OCI-LY3 (cell line): ENCODE measurements around the gene GPR137.

Source experiments
- EZH2phosphoT487 ChIP-seq: fragments of 200-600 bp; shearing (Covaris generic); IDR thresholded peaks from 2 replicates; pipeline ENCODE4 v1.6.1; 2018; ENCODE audit warnings: antibody characterized with exemption, mixed run types, low read depth
- TF ChIP-seq, protein P1 (sequence below): fragments of 200-600, 300-600 bp; sonication (generic); IDR thresholded peaks from 2 replicates; pipeline ENCODE4 v1.5.1; 2014; ENCODE audit warnings: antibody characterized with exemption, low read length, low read depth

- TF ChIP-seq, protein P1, sequence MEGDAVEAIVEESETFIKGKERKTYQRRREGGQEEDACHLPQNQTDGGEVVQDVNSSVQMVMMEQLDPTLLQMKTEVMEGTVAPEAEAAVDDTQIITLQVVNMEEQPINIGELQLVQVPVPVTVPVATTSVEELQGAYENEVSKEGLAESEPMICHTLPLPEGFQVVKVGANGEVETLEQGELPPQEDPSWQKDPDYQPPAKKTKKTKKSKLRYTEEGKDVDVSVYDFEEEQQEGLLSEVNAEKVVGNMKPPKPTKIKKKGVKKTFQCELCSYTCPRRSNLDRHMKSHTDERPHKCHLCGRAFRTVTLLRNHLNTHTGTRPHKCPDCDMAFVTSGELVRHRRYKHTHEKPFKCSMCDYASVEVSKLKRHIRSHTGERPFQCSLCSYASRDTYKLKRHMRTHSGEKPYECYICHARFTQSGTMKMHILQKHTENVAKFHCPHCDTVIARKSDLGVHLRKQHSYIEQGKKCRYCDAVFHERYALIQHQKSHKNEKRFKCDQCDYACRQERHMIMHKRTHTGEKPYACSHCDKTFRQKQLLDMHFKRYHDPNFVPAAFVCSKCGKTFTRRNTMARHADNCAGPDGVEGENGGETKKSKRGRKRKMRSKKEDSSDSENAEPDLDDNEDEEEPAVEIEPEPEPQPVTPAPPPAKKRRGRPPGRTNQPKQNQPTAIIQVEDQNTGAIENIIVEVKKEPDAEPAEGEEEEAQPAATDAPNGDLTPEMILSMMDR: no peak
- TF ChIP-seq EZH2phosphoT487: no peak
These were observed 25.4 kb upstream of the GPR137 start for GRCh38 chr11:64260147-64260708.
